OCI-LY1 (cell line): Measurements from ENCODE around the gene GLTPD2.

Experiments used
- H2AFZ ChIP-seq: fragments of 200-600 bp; sonication (generic), shearing (Covaris generic); 2 replicates; pipeline ENCODE4 v1.6.0; 2014; ENCODE audit warnings: antibody characterized with exemption, mild to moderate bottlenecking, low read length
- H3F3A ChIP-seq: fragments of 200-600 bp; sonication (generic), shearing (Covaris generic); 2 replicates; pipeline ENCODE4 v1.6.0; 2014; ENCODE audit warnings: mild to moderate bottlenecking, antibody characterized with exemption, low read length, moderate library complexity; ENCODE audit not compliant: insufficient read depth
- H3K27ac ChIP-seq: fragments of 200-600 bp; sonication (generic); 2 replicates; pipeline ENCODE4 v1.5.1; 2014; ENCODE audit warnings: low read length, mixed run types, mild to moderate bottlenecking, low read depth; ENCODE audit not compliant: poor library complexity, severe bottlenecking
- H3K27me3 ChIP-seq: fragments of 200-600 bp; sonication (generic); 2 replicates; pipeline ENCODE4 v1.6.0; 2014; ENCODE audit warnings: antibody characterized with exemption, mild to moderate bottlenecking, low read length, moderate library complexity; ENCODE audit not compliant: insufficient read depth
- H3K36me3 ChIP-seq: fragments of 200-600 bp; sonication (generic); 2 replicates; pipeline ENCODE4 v1.6.1; 2014; ENCODE audit warnings: mild to moderate bottlenecking, antibody characterized with exemption, low read length, moderate library complexity, mixed read lengths; ENCODE audit not compliant: insufficient read depth
- H3K4me1 ChIP-seq: fragments of 200-600 bp; sonication (generic); 2 replicates; pipeline ENCODE4 v1.5.1; 2014; ENCODE audit warnings: mild to moderate bottlenecking, low read length, moderate library complexity; ENCODE audit not compliant: insufficient read depth, severe bottlenecking
- H3K4me2 ChIP-seq: fragments of 200-600 bp; sonication (generic), shearing (Covaris generic); 2 replicates; pipeline ENCODE4 v1.6.1; 2014; ENCODE audit warnings: low read length
- H3K4me3 ChIP-seq: fragments of 200-600 bp; sonication (generic); 2 replicates; pipeline ENCODE4 v1.5.1; 2014; ENCODE audit warnings: low read length, low read depth, mild to moderate bottlenecking, mixed read lengths; ENCODE audit not compliant: poor library complexity, severe bottlenecking
- H3K79me2 ChIP-seq: fragments of 200-600 bp; shearing (Covaris generic); 2 replicates; pipeline ENCODE4 v1.6.1; 2016; ENCODE audit warnings: mixed run types, low read length, mixed read lengths; ENCODE audit not compliant: insufficient read depth
- H3K9ac ChIP-seq: fragments of 200-600 bp; sonication (generic), shearing (Covaris generic); 2 replicates; pipeline ENCODE4 v1.6.1; 2014; ENCODE audit warnings: mild to moderate bottlenecking, low read length, mixed read lengths
- H3K9me2 ChIP-seq: fragments of 200-600 bp; sonication (generic), shearing (Covaris generic); 2 replicates; pipeline ENCODE4 v1.6.1; 2014; ENCODE audit warnings: low read depth, mild to moderate bottlenecking, low read length, mixed read lengths
- H3K9me3 ChIP-seq: fragments of 200-600 bp; shearing (Covaris generic); 2 replicates; pipeline ENCODE4 v1.6.1; 2014; ENCODE audit warnings: low read length, mixed read lengths
- H4K20me1 ChIP-seq: fragments of 200-600 bp; sonication (generic), shearing (Covaris generic); 2 replicates; pipeline ENCODE4 v1.6.0; 2016; ENCODE audit warnings: mild to moderate bottlenecking, low read length; ENCODE audit not compliant: insufficient read depth
- EZH2 ChIP-seq: fragments of 200-600 bp; sonication (generic), shearing (Covaris generic); IDR thresholded peaks from 2 replicates; pipeline ENCODE4 v1.8.0; 2017; ENCODE audit warnings: borderline replicate concordance, mixed run types, mild to moderate bottlenecking, antibody characterized with exemption, low read length, moderate library complexity, mixed read lengths
- TF ChIP-seq, protein P1 (sequence below): fragments of 200-600 bp; sonication (generic), shearing (Covaris generic); IDR thresholded peaks from 2 replicates; pipeline ENCODE4 v1.5.1; 2017; ENCODE audit warnings: mild to moderate bottlenecking, antibody characterized with exemption, low read length, moderate library complexity, mixed read lengths

Gene GLTPD2

DNA sequence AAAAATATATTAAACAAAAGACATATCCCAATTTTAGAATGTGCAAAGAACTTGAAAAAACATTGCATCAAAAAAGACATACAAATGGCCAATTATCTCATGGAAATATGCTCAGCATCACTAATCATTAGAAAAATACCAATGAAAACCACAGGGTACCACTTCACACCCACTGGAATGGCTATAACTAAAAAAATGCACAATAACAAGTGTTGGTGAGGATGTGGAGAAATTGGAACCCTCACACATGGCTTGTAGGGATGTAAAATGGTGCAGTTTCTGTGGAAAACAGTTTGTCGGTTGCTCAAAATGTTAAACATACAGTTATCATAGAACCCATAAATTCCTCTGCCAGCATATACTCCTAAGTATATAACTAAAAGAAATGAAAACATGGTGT is 6.4 kb downstream of the GLTPD2 start:
- no peak for TF ChIP-seq EZH2
- TF ChIP-seq, protein P1, sequence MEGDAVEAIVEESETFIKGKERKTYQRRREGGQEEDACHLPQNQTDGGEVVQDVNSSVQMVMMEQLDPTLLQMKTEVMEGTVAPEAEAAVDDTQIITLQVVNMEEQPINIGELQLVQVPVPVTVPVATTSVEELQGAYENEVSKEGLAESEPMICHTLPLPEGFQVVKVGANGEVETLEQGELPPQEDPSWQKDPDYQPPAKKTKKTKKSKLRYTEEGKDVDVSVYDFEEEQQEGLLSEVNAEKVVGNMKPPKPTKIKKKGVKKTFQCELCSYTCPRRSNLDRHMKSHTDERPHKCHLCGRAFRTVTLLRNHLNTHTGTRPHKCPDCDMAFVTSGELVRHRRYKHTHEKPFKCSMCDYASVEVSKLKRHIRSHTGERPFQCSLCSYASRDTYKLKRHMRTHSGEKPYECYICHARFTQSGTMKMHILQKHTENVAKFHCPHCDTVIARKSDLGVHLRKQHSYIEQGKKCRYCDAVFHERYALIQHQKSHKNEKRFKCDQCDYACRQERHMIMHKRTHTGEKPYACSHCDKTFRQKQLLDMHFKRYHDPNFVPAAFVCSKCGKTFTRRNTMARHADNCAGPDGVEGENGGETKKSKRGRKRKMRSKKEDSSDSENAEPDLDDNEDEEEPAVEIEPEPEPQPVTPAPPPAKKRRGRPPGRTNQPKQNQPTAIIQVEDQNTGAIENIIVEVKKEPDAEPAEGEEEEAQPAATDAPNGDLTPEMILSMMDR: no peak
- no peak overlapping the region for H3K27ac ChIP-seq
- peaks cover 17% of the 10 kb centered on the region for H3K36me3 ChIP-seq
- H3K79me2 ChIP-seq: peaks cover 4% of the 10 kb centered on the region; the same call in 1 of the 2 replicates
- no peaks in the 10 kb centered on the region for H3K9me2 ChIP-seq
- no peaks in the 10 kb centered on the region for H4K20me1 ChIP-seq
- H3F3A ChIP-seq: no peaks in the 10 kb centered on the region
- H3K4me2 ChIP-seq: no peak overlapping the region; the same call in 1 of the 2 replicates
- no peak overlapping the region for H3K9ac ChIP-seq
- H3K4me1 ChIP-seq: peaks cover 20% of the 10 kb centered on the region
- H3K27me3 ChIP-seq: no peaks in the 10 kb centered on the region
- no peak overlapping the region for H3K4me3 ChIP-seq
- no peaks in the 10 kb centered on the region for H3K9me3 ChIP-seq
- peak overlapping the region; percentile 89 for H2AFZ ChIP-seq

DNA sequence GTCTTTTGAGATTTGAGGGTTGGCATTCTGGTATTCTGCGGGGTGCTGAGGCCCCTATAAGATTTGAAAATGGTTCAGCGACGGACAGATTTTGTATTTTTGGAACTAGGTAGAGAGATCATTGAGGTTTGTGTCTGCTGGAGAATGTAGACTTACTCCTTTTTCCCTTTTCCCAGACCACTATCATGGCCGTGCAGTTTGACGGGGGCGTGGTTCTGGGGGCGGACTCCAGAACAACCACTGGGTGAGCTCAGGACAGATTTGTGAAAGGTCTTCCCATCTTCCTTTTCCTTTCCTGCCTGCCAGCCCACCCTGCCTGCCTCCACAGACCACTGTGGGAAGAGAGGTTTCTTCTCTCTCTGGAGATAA is 7.8 kb downstream of the GLTPD2 start:
- Histone ChIP-seq H3K9me3 (no peaks in the 10 kb centered on the region), H3K9ac (peak overlapping the region; percentile 100), H3K4me3 (peak overlapping the region; percentile 100), H3K4me1 (peaks cover 14% of the 10 kb centered on the region), H3K27me3 (no peaks in the 10 kb centered on the region), H3K9me2 (no peaks in the 10 kb centered on the region), H3K27ac (peak overlapping the region; percentile 66), H3K79me2 (peaks cover 4% of the 10 kb centered on the region; the same call in 1 of the 2 replicates), H4K20me1 (no peaks in the 10 kb centered on the region), H2AFZ (no peak overlapping the region; the same call in 1 of the 2 replicates), H3K36me3 (peaks cover 17% of the 10 kb centered on the region), H3F3A (no peaks in the 10 kb centered on the region), H3K4me2 (peak overlapping the region; percentile 88)
- no peak for TF ChIP-seq EZH2
- TF ChIP-seq, protein P1: no peak

DNA sequence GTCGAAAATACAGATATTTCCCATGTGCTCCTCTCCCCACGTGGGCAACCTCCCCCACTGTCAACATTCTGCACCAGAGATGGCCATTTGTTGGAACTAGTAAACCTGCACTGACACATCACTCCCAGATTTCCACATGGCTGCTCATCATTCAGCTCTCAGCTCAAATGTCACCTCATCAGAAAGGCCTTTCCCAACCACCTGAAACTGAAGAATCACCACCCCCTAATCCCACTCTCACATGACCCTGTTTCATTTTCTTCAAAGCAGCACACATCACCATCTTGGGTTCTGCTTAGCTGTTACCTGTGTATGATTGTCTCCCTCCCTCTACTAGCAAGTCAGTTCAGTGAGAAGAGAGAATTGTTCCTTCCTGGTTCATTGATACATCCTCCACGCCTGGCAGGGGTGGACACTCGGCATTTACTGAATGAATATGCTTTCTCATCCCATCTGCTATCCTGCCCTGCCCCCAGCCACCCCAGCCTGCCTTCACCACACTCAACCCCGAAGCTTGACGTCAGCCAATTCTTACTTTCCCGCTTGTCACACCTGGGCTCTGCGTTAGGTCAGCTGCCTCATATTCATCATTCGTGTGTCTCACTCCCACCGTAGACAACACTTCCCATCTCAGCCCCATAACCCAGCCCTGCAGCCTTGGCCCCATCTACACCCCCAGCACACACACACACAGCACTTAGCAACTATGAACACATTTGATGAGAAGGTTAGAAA is 11.9 kb downstream of the GLTPD2 start:
- TF ChIP-seq, protein P1: no peak
- TF ChIP-seq EZH2: no peak
- Histone ChIP-seq H2AFZ (no peak overlapping the region), H3F3A (no peaks in the 10 kb centered on the region), H3K27ac (no peak overlapping the region), H3K9ac (no peak overlapping the region), H3K27me3 (no peaks in the 10 kb centered on the region), H4K20me1 (no peaks in the 10 kb centered on the region), H3K36me3 (peaks cover 17% of the 10 kb centered on the region), H3K9me3 (no peaks in the 10 kb centered on the region), H3K4me1 (peaks cover 11% of the 10 kb centered on the region), H3K9me2 (no peaks in the 10 kb centered on the region), H3K79me2 (peaks cover 4% of the 10 kb centered on the region; the same call in 1 of the 2 replicates), H3K4me3 (no peak overlapping the region), H3K4me2 (no peak overlapping the region)
